SU-DHL-6 (cell line): ENCODE results near the gene AADACL2.

Experiments used
- CTCF ChIP-seq: fragments of 200-600 bp; sonication (generic); IDR thresholded peaks from one replicate; pipeline ENCODE4 v1.5.1; 2017; ENCODE audit warnings: antibody characterized with exemption, mild to moderate bottlenecking, low read length, moderate library complexity; ENCODE audit not compliant: insufficient read depth, poor library complexity, severe bottlenecking
- EZH2phosphoT487 ChIP-seq: fragments of 200-600 bp; sonication (generic), shearing (Covaris generic); conservative IDR thresholded peaks from 2 replicates; pipeline ENCODE4 v1.6.1; 2018; ENCODE audit warnings: mild to moderate bottlenecking, antibody characterized with exemption, low read length, moderate library complexity, mixed read lengths

- TF ChIP-seq CTCF (no peak), EZH2phosphoT487 (no peak)
These were observed 34.7 kb downstream of the AADACL2 start for GRCh38 chr3:151768393-151768930.
